Stimulated activated memory B cell treated with anti-CD40 and anti-IgM and Interleukin-4, amounts not matched to agents 10 μg/mL and 1 μg/mL and 100 μg/mL, for 72 hours (primary cell): ENCODE results near the gene NUBPL.
"Not testable (repeated sequence)": the region's sequence is repeated elsewhere in the genome, so short reads cannot be mapped to it uniquely, and the experiment has no call there.

Experiments
- ATAC-seq: fragments of 150-1000 bp; cut with Tn5 transposase; 2 replicates; pipeline ENCODE4 v1.10.0; 2021
- H3K27ac Mint-ChIP-seq: one replicate; pipeline ENCODE4 v1.8.0; 2022; ENCODE audit warnings: mild to moderate bottlenecking, mixed read lengths
- H3K27me3 Mint-ChIP-seq: one replicate; pipeline ENCODE4 v1.8.0; 2022; ENCODE audit warnings: mixed read lengths
- H3K36me3 Mint-ChIP-seq: one replicate; pipeline ENCODE4 v1.8.0; 2022; ENCODE audit warnings: mixed read lengths
- H3K4me1 Mint-ChIP-seq: one replicate; pipeline ENCODE4 v1.8.0; 2022; ENCODE audit warnings: mixed read lengths
- H3K4me3 Mint-ChIP-seq: one replicate; pipeline ENCODE4 v1.8.0; 2022; ENCODE audit warnings: mild to moderate bottlenecking, moderate library complexity, mixed read lengths
- H3K9me3 Mint-ChIP-seq: one replicate; pipeline ENCODE4 v1.8.0; 2022; ENCODE audit warnings: mixed read lengths

Gene NUBPL

DNA sequence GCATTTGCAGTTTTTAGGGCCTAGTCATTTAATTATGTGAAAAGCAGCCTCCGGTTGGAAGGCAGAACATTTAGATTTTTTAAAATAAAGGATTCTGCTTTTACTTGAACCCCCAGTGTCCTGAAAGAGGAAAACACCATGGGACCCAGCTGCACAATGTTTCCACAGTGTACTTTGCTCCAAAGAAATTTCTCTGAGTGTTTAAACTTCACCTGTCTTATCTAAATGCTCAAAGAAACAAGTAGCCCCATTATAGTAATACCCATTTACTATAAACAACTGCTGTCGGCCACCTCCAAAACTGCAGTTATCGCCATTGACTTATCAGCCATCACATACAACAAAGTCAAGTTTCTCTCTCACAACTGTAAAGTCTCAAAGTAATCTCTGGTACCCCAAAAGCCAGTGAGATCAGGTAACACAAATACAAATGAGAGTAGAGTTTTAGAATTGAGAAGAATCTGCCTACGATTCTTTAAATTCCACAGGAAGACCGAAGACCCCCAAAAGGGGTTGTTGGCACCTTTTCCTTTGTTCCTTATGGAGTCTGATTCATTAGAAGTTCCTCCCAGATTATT, 205.2 kb downstream of the NUBPL start:
- ATAC-seq, result no peak
- no peaks in the 10 kb centered on the region for H3K27me3 Mint-ChIP-seq

DNA sequence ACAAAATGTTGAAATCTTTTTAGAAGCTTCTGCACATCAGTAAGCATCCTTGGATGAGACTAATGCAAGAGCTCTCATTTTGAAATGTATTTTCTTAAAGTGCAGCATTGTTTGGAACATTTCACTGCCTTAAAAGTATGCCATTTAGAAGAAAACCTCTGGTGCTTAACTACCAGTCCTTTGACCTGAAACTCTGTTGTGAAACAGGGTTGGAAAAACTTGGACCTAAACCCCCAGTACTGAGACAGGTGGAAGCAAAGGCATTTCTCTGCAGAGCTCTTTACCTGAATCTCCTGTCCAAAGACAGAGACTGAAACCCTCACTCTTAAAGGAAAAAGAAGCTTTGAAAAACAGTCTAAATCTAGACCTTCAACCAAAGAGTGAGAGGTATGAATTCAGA, 207.2 kb downstream of the NUBPL start:
- peaks cover 7% of the 10 kb centered on the region for H3K4me1 Mint-ChIP-seq
- no peaks in the 10 kb centered on the region for H3K27me3 Mint-ChIP-seq
- ATAC-seq, result no peak
- H3K9me3 Mint-ChIP-seq, result no peaks in the 10 kb centered on the region
- no peak overlapping the region for H3K4me3 Mint-ChIP-seq
- no peak overlapping the region for H3K27ac Mint-ChIP-seq
- H3K36me3 Mint-ChIP-seq, result peaks cover 2% of the 10 kb centered on the region

More for the DNA sequence above, 205.2 kb downstream of the NUBPL start:
- peaks cover 10% of the 10 kb centered on the region for H3K36me3 Mint-ChIP-seq
- peaks cover 14% of the 10 kb centered on the region for H3K4me1 Mint-ChIP-seq
- no peak overlapping the region for H3K27ac Mint-ChIP-seq
- H3K4me3 Mint-ChIP-seq, result no peak overlapping the region
- no peaks in the 10 kb centered on the region for H3K9me3 Mint-ChIP-seq

DNA sequence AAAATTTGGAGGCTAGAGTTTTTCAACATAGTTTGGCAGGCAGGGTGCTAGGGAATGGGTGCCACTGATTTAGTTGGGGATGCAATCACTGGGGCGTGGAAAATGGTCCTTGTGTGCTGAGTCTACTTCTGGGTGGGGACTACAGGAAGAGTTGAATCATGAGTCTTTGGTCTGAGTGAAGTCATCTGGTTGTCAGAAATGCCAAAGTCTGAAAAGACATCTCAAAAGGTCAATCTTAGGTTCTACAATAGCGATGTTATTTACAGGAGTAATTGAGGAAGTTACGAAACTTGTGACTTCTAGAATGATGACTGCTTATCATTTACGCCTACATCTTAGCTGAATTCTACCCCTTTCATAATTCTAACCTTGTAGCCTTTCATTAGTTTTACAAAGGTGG, 209.1 kb downstream of the NUBPL start:
- H3K36me3 Mint-ChIP-seq, result peaks cover 1% of the 10 kb centered on the region
- H3K4me1 Mint-ChIP-seq, result peaks cover 7% of the 10 kb centered on the region
- peak; percentile 45 for ATAC-seq
- H3K27me3 Mint-ChIP-seq, result no peaks in the 10 kb centered on the region
- peak overlapping the region; percentile 3 for H3K27ac Mint-ChIP-seq
- H3K9me3 Mint-ChIP-seq, result no peaks in the 10 kb centered on the region
- no peak overlapping the region for H3K4me3 Mint-ChIP-seq

DNA sequence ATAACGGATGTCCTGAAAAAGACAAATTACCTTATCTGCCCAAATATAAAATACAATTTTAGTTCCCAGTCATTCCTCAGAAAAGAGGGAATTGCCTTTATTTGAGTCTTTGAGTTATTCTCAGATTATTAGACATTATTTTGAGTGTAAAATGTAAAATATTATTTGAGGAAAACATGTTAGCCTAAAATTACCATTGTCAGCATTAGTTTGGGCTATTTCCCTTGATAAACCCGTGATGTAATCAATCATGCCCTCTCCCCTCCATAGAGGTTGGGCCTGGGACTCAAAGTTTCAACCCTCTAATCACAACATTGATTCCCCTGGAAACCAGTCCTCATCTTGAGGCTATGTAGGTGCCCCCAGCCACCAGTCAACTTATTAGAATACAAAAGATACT, 213.4 kb downstream of the NUBPL start:
- Mint-ChIP-seq H3K4me3 (no peak overlapping the region), H3K27ac (no peak overlapping the region), H3K4me1 (peaks cover 7% of the 10 kb centered on the region), H3K27me3 (no peaks in the 10 kb centered on the region), H3K36me3 (peaks cover 24% of the 10 kb centered on the region), H3K9me3 (peaks cover 5% of the 10 kb centered on the region)
- no peak for ATAC-seq

DNA sequence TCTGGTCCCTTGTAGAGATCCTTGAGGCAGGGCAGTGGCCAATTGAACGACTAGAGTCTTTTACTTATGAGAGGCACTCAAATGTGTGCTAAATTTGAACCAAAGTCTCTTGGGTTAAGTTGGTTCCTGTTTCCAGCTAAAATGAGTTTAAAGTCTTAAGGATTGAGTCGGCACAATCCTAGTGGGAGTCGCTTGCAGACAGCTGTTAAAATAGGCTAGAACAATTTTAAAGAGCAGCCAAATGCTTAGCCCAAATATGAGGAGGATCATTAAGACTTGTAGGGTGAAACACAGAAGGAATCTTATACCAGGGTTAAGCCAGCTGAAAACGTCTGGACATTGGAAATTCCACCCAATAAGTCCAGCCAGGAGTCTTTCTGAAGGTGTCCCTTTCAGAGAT, 216.1 kb downstream of the NUBPL start:
- Mint-ChIP-seq H3K4me3 (no peak overlapping the region), H3K27me3 (no peaks in the 10 kb centered on the region), H3K27ac (no peak overlapping the region), H3K4me1 (no peaks in the 10 kb centered on the region), H3K9me3 (peaks cover 9% of the 10 kb centered on the region), H3K36me3 (peaks cover 40% of the 10 kb centered on the region)
- no peak for ATAC-seq

DNA sequence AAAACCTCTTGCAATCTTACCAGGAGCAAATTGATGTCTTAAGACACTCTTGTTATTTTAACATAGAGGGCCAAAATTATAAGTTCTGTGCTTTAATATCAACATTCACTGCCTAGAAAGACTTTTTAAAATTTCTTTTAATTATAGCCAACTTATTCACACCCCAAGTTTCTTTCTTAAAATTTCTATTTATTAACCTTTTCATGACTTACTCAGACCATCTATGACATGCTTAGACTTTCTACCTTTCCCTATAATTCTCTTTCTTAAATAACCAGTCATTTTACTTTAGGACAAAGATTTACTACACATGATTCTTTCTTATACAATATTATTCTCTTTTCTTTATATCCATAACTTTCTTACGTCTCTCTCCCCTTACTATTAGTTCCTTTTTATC, 220.4 kb downstream of the NUBPL start:
- Mint-ChIP-seq H3K4me1 (no peaks in the 10 kb centered on the region), H3K4me3 (no peak overlapping the region), H3K27ac (no peak overlapping the region), H3K27me3 (no peaks in the 10 kb centered on the region), H3K9me3 (peaks cover 9% of the 10 kb centered on the region), H3K36me3 (peaks cover 37% of the 10 kb centered on the region)
- ATAC-seq, result no peak

DNA sequence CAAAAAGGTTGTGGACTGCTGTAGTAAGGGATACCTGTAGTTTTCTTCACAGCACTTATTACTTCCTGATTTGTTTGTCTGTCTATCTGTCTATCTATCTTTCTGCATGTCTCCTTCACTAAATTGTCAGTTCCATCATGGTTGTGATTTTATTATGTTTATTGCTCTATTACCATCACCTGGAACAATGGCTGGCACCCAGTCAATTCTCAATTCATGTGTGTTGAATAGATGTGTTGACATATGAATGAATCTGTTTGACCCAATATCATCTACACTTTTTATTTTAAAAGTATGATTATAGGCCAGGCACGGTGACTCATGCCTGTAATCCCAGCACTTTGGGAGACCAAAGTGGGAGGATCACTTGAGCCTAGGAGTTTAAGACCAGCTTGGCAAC, 224.4 kb downstream of the NUBPL start:
- H3K4me1 Mint-ChIP-seq, result no peaks in the 10 kb centered on the region
- peaks cover 4% of the 10 kb centered on the region for H3K9me3 Mint-ChIP-seq
- peaks cover 29% of the 10 kb centered on the region for H3K36me3 Mint-ChIP-seq
- no peak overlapping the region for H3K4me3 Mint-ChIP-seq
- no peak for ATAC-seq
- H3K27me3 Mint-ChIP-seq, result no peaks in the 10 kb centered on the region
- H3K27ac Mint-ChIP-seq, result no peak overlapping the region

DNA sequence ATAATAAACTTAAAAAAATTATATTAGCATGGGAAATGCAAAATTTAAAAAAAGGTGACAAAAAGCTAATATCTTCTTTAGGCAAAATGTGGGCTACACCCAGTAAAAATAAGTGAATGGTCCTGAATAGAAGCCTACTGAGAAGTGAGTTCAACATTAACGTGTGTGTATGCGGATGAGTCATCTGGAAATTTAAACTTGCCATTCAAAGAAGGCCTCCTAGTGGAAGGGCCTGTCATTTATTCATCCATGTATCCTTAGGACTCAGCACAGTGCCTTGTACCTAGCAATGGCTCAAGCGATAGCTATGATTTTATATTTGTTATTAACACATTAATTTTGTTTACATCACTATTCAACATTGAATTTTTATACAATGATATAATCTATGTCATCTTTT, 226.2 kb downstream of the NUBPL start:
- Mint-ChIP-seq H3K27me3 (no peaks in the 10 kb centered on the region), H3K9me3 (no peaks in the 10 kb centered on the region), H3K4me1 (no peaks in the 10 kb centered on the region), H3K4me3 (no peak overlapping the region), H3K27ac (no peak overlapping the region), H3K36me3 (peaks cover 16% of the 10 kb centered on the region)
- no peak for ATAC-seq

DNA sequence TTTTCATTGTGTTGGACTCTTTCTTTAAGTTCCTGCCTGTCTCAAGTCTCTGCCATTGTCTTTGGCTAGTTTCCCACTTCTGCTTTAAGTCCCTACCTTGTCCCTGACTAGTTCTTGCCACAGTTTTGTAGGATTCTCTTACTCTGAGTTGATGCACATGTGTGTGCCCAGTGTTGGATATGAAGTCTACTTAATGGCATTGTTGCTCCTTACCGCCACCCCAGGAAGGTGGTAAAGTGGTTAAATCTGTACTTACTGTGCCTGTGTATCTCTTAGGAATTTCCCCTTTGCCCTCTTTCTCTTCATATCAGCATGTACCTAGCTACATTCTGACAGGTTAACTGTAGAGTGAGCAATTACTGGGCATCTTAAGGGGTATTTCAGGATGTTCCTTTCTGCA, 227.1 kb downstream of the NUBPL start:
- no peak for ATAC-seq
- Mint-ChIP-seq H3K4me1 (no peaks in the 10 kb centered on the region), H3K36me3 (peaks cover 21% of the 10 kb centered on the region), H3K27me3 (no peaks in the 10 kb centered on the region), H3K27ac (no peak overlapping the region), H3K4me3 (no peak overlapping the region), H3K9me3 (no peaks in the 10 kb centered on the region)

DNA sequence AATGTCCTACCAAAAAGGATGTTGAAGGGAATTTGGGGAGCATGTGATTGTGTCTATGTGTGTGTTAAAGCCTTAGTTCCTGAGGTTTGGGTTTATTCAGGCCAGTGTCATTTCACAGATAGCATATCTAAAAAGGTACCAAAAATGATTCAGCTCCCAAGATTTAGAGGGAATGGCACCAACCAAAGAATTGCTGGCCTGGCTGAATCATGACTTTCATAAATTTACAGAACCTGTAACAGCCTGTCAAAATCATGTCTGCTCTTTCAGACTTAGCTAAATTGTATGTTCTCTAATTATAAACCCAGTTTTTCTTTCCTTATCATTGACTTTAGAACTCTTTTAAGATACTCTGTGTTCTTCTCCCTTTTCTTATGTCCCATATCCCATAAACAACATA, 231.5 kb downstream of the NUBPL start:
- Mint-ChIP-seq H3K4me1 (no peaks in the 10 kb centered on the region), H3K36me3 (peaks cover 13% of the 10 kb centered on the region), H3K4me3 (no peak overlapping the region), H3K27me3 (no peaks in the 10 kb centered on the region), H3K27ac (no peak overlapping the region), H3K9me3 (no peaks in the 10 kb centered on the region)
- no peak for ATAC-seq

DNA sequence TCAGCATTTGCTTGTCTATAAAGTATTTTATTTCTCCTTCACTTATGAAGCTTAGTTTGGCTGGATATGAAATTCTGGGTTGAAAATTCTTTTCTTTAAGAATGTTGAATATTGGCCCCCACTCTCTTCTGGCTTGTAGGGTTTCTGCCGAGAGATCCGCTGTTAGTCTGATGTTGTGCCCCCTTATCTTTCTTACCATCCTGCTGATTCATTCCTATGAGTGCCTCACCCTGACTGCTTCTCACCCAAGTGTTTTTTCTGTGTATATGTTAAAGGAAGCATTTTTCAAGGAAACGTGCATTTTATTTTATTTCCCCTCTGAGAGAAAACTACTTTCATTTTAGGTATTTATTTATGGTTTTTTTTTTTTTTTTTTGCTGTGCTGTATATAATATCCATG, 236.7 kb downstream of the NUBPL start:
- H3K9me3 Mint-ChIP-seq, H3K4me3 Mint-ChIP-seq, H3K4me1 Mint-ChIP-seq, H3K27me3 Mint-ChIP-seq, H3K27ac Mint-ChIP-seq, ATAC-seq: not testable (repeated sequence)
- peaks cover 42% of the 10 kb centered on the region for H3K36me3 Mint-ChIP-seq

DNA sequence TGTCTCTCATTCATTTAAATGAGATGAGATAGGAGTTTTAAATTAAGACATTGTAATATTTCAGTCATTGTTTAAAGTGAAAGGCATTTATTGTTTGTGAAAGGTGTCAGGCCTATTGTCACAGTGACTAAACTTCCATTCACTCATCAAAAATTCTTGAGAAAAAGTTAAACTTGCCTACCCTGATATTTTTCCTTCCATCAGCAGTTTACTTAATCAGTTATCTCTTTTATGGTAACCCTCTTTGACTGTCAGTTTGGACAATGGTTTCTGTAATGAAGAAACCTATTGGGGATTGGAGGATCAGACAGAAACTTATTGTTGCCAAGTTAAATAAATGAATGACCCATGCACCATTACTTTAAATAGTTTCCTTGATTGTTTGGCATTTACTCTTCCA, 241.6 kb downstream of the NUBPL start:
- H3K4me1 Mint-ChIP-seq, result no peaks in the 10 kb centered on the region
- no peak for ATAC-seq
- H3K4me3 Mint-ChIP-seq, result no peak overlapping the region
- H3K9me3 Mint-ChIP-seq, result peaks cover 3% of the 10 kb centered on the region
- no peak overlapping the region for H3K27ac Mint-ChIP-seq
- H3K27me3 Mint-ChIP-seq, result no peaks in the 10 kb centered on the region
- peaks cover 56% of the 10 kb centered on the region for H3K36me3 Mint-ChIP-seq

DNA sequence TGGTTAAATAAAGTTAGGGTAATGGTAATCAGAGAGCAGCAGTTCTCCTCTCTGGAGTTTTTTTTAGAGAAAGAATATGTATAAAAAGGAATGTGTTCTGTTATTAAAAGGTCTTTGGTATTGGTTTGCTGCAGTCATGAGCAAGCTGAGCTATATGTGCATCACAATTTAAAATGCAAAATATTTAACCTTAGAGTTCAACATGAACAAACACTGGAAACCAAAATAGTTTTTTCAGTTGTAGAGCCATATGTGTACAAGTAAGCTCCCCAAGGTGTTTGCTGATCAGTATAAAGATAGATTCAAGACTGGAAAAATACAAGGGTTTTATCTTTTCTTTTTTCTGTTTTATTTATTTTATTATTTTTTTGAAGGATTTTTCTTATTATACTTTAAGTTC, 245.0 kb downstream of the NUBPL start:
- H3K36me3 Mint-ChIP-seq, result peaks cover 67% of the 10 kb centered on the region
- H3K27me3 Mint-ChIP-seq, result no peaks in the 10 kb centered on the region
- no peaks in the 10 kb centered on the region for H3K4me1 Mint-ChIP-seq
- no peak for ATAC-seq
- no peak overlapping the region for H3K27ac Mint-ChIP-seq
- H3K4me3 Mint-ChIP-seq, result no peak overlapping the region
- H3K9me3 Mint-ChIP-seq, result peaks cover 8% of the 10 kb centered on the region

DNA sequence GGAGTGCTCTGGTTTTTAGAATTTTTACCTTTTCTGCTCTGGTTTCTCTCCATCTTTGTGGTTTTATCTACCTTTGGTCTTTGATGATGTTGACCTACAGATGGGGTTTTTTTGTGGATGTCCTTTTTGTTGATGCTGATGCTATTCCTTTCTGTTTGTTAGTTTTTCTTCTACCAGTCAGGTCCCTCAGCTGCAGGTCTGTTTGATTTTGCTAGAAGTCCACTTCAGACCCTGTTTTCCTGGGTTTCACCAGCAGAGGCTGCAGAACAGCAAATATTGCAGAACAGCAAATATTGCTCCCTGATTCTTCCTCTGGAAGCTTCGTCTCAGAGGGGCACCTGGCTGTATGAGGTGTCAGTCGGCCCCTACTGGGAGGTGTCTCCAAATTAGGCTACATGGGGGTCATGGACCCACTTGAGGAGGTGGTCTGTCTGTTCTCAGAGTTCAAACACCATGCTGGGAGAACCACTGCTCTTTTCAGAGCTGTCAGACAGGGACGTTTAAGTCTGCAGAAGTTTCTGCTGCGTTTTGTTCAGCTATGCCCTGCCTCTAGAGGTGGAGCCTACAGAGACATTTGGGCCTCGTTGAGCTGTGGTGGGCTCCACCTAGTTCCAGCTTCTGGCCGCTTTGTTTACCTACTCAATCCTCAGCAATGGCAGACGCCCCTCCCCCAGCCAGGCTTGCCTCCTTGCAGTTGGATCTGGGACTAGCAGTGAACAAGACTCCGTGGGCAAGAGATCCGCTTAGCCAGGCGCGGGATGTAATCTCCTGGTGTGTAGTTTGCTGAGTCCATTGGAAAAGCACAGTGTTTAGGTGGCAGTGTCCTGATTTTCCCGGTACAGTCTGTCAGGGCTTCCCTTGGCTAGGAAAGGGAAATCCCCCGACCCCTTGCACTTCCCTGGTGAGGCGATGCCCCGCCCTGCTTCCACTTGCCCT, 250.8 kb downstream of the NUBPL start:
- ATAC-seq, H3K27me3 Mint-ChIP-seq, H3K4me1 Mint-ChIP-seq, H3K4me3 Mint-ChIP-seq, H3K27ac Mint-ChIP-seq: not testable (repeated sequence)
- Mint-ChIP-seq H3K36me3 (peaks cover 85% of the 10 kb centered on the region), H3K9me3 (peaks cover 20% of the 10 kb centered on the region)

DNA sequence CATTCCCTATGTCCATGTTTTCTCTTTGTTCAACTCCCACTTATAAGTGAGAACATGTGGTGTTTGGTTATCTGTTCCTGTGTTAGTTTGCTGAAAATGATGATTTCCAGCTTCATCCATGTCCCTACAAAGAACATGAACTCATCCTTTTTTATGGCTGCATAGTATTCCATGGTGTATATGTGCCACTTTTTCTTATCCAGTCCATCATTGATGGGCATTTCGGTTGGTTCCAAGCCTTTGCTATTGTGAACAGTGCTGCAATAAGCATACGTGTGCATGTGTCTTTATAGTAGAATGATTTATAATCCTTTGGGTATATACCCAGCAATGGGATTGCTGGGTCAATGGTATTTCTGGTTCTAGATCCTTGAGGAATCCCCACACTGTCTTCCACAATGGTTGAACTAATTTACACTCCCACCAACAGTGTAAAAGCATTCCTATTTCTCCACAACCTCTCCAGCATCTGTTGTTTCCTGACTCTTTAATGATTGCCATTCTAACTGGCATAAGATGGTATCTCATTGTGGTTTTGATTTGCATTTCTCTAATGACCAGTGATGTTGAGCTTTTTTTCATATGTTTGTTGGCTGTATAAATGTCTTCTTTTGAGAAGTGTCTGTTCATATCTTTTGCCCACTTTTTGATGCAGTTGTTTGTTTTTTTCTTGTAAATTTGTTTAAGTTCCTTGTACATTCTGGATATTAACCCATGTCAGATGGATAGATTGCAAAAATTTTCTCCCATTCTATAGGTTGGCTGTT, 252.7 kb downstream of the NUBPL start:
- not testable (repeated sequence) for H3K4me1 Mint-ChIP-seq, ATAC-seq, H3K4me3 Mint-ChIP-seq, H3K27ac Mint-ChIP-seq, H3K27me3 Mint-ChIP-seq
- H3K36me3 Mint-ChIP-seq, result peaks cover 85% of the 10 kb centered on the region
- H3K9me3 Mint-ChIP-seq, result peaks cover 17% of the 10 kb centered on the region
